GM23338 (cell line): ENCODE measurements around the gene SCO1. TPM values are rescaled to one million over a fixed set of nuclear protein-coding genes. Genes with fewer than 3 reads are reported as not detected.

Source experiments
- ATAC-seq: fragments of 200-7000 bp; cut with Tn5 transposase; 3 replicates; pipeline ENCODE4 v1.9.1; 2020
- DNase-seq: peaks from one replicate; pipeline ENCODE4 v3.0.0-alpha.2; 2015; ENCODE audit warnings: low spot score
- H2AFZ ChIP-seq: fragments of 200-600 bp; sonication (generic); 2 replicates; pipeline ENCODE4 v1.8.0; 2016; ENCODE audit warnings: antibody characterized with exemption, mild to moderate bottlenecking, moderate library complexity
- H3F3A ChIP-seq: fragments of 200-600 bp; sonication (generic); replicated peaks from 2 replicates; pipeline ENCODE4 v1.8.0; 2017; ENCODE audit warnings: antibody characterized with exemption, mixed run types, low read depth
- H3K27ac ChIP-seq: fragments of 200-600 bp; sonication (generic); 2 replicates; pipeline ENCODE4 v1.6.1; 2016; ENCODE audit warnings: low read depth
- H3K27me3 ChIP-seq: fragments of 200-600 bp; sonication (generic); 2 replicates; pipeline ENCODE4 v1.8.0; 2016; ENCODE audit warnings: mild to moderate bottlenecking, mixed run types, moderate library complexity; ENCODE audit not compliant: insufficient read depth
- H3K36me3 ChIP-seq: fragments of 200-600 bp; sonication (generic); 2 replicates; pipeline ENCODE4 v1.8.0; 2016; ENCODE audit warnings: mild to moderate bottlenecking; ENCODE audit not compliant: insufficient read depth
- H3K4me1 ChIP-seq: fragments of 200-600 bp; sonication (generic); 2 replicates; pipeline ENCODE4 v1.8.0; 2016; ENCODE audit warnings: mild to moderate bottlenecking, moderate library complexity; ENCODE audit not compliant: insufficient read depth
- H3K4me2 ChIP-seq: fragments of 200-600 bp; sonication (generic); 2 replicates; pipeline ENCODE4 v1.7.1; 2017; ENCODE audit warnings: mixed run types
- H3K4me3 ChIP-seq: fragments of 200-600 bp; sonication (generic); 2 replicates; pipeline ENCODE4 v1.6.1; 2016; ENCODE audit warnings: mixed run types
- H3K79me2 ChIP-seq: fragments of 200-600 bp; sonication (generic); replicated peaks from 2 replicates; pipeline ENCODE4 v1.8.0; 2017; ENCODE audit warnings: mild to moderate bottlenecking; ENCODE audit not compliant: insufficient read depth
- H3K9me2 ChIP-seq: fragments of 200-600 bp; sonication (generic); 2 replicates; pipeline ENCODE4 v1.8.0; 2017; ENCODE audit not compliant: insufficient read depth
- H4K20me1 ChIP-seq: fragments of 200-600 bp; sonication (generic); replicated peaks from 2 replicates; pipeline ENCODE4 v1.8.0; 2017; ENCODE audit warnings: mild to moderate bottlenecking; ENCODE audit not compliant: insufficient read depth
- H3K27ac Mint-ChIP-seq: 2 replicates; pipeline ENCODE4 v1.8.0; 2020; ENCODE audit warnings: inconsistent platforms, mild to moderate bottlenecking, moderate library complexity, mixed read lengths
- H3K27me3 Mint-ChIP-seq: 3 replicates; pipeline ENCODE4 v1.8.0; 2022; ENCODE audit warnings: low read depth, mild to moderate bottlenecking, moderate library complexity, mixed read lengths, inconsistent platforms; ENCODE audit not compliant: insufficient read depth, poor library complexity
- H3K36me3 Mint-ChIP-seq: 3 replicates; pipeline ENCODE4 v1.8.0; 2021; ENCODE audit warnings: low read depth, mild to moderate bottlenecking, inconsistent platforms, moderate library complexity, mixed read lengths
- H3K4me1 Mint-ChIP-seq: 3 replicates; pipeline ENCODE4 v1.8.0; 2020; ENCODE audit warnings: mild to moderate bottlenecking, inconsistent platforms, mixed read lengths
- H3K4me3 Mint-ChIP-seq: 3 replicates; pipeline ENCODE4 v1.8.0; 2021; ENCODE audit warnings: moderate library complexity, mild to moderate bottlenecking, inconsistent platforms, mixed read lengths
- H3K9me3 Mint-ChIP-seq: 3 replicates; pipeline ENCODE4 v1.8.0; 2020; ENCODE audit warnings: moderate library complexity, mild to moderate bottlenecking, inconsistent platforms, mixed read lengths
- CREB1 ChIP-seq: fragments of 250-450 bp; sonication (Bioruptor Pico); IDR thresholded peaks from 2 replicates; pipeline ENCODE4 v1.5.0; 2020; ENCODE audit warnings: low read depth, mild to moderate bottlenecking, moderate library complexity
- CTCF ChIP-seq, 2 experiments: fragments of 200-600 bp in 1 of 2; sonication (generic) in 1 of 2; conservative IDR thresholded peaks; 2 replicates each; pipeline versions ENCODE4 v1.5.1 to v1.6.1; 2016 to 2017; ENCODE audit warnings: antibody characterized with exemption in 2 of 2, low read depth in 2 of 2, mild to moderate bottlenecking in 2 of 2, moderate library complexity in 1 of 2
- ETS1 ChIP-seq: IDR thresholded peaks from 2 replicates; pipeline ENCODE4 v1.6.1; 2016; ENCODE audit warnings: antibody characterized with exemption
- EZH2 ChIP-seq: fragments of 200-600 bp; sonication (generic); IDR thresholded peaks from one replicate; pipeline ENCODE4 v1.8.0; 2017; ENCODE audit warnings: antibody characterized with exemption, mild to moderate bottlenecking, low read depth; ENCODE audit not compliant: unreplicated experiment
- EZH2phosphoT487 ChIP-seq: fragments of 200-600 bp; sonication (generic); IDR thresholded peaks from one replicate; pipeline ENCODE4 v1.8.1; 2018; ENCODE audit warnings: antibody characterized with exemption; ENCODE audit not compliant: unreplicated experiment
- JUNB ChIP-seq: IDR thresholded peaks from one replicate; pipeline ENCODE4 v1.6.1; 2016; ENCODE audit warnings: antibody characterized with exemption; ENCODE audit not compliant: unreplicated experiment
- NANOG ChIP-seq: IDR thresholded peaks from 2 replicates; pipeline ENCODE4 v1.6.1; 2016; ENCODE audit warnings: antibody characterized with exemption, borderline replicate concordance
- POLR2AphosphoS5 ChIP-seq: IDR thresholded peaks from 2 replicates; pipeline ENCODE4 v1.6.1; 2016; ENCODE audit warnings: antibody characterized with exemption, low read depth
- REST ChIP-seq: IDR thresholded peaks from one replicate; pipeline ENCODE4 v1.6.1; 2018; ENCODE audit warnings: antibody characterized with exemption; ENCODE audit not compliant: unreplicated experiment
- STAT1 ChIP-seq: IDR thresholded peaks from one replicate; pipeline ENCODE4 v1.6.1; 2016; ENCODE audit warnings: antibody characterized with exemption; ENCODE audit not compliant: unreplicated experiment
- ZNF331 ChIP-seq: fragments of 250-450 bp; sonication (Bioruptor Pico); IDR thresholded peaks from 2 replicates; pipeline ENCODE4 v1.5.0; 2020; ENCODE audit warnings: low read depth, mild to moderate bottlenecking, moderate library complexity
- ZNF462 ChIP-seq: fragments of 250-450 bp; sonication (Bioruptor Pico); IDR thresholded peaks from 2 replicates; pipeline ENCODE4 v1.5.0; 2020; ENCODE audit warnings: mild to moderate bottlenecking, moderate library complexity
- polyA plus RNA-seq: library from polyadenylated mRNA; unstranded; fragments of >200 nt; fragmentation: Nextera tagmentation; extraction: Ambion mirVana; gene quantifications from 2 replicates; pipeline ENCODE4 v1.2.1, GENCODE V29; 2016
- total RNA-seq: library from RNA; depleted of rRNA; stranded (reverse); fragments of >200 nt; shearing (Covaris generic); gene quantifications from 2 replicates; pipeline ENCODE4 v1.2.3, GENCODE V29; 2014

SCO1 gene
- total and polyA plus RNA-seq, 2 experiments from 2014 or later = 43.9 to 72.5 TPM

GRCh38 chr17:10705727-10706126 lies 8.4 kb upstream of the SCO1 start:
- H3K4me1 Mint-ChIP-seq = no peaks in the 10 kb centered on the region; the same call in 2 of the 3 replicates
- Histone ChIP-seq H3K4me3 (no peak overlapping the region), H3K79me2 (no peaks in the 10 kb centered on the region), H3K4me2 (no peak overlapping the region), H3K27ac (no peak overlapping the region), H2AFZ (no peak overlapping the region), H3K36me3 (peaks cover 25% of the 10 kb centered on the region; the same call in 1 of the 2 replicates), H3F3A (no peaks in the 10 kb centered on the region), H3K27me3 (no peaks in the 10 kb centered on the region), H3K9me2 (no peaks in the 10 kb centered on the region), H3K4me1 (no peaks in the 10 kb centered on the region), H4K20me1 (no peaks in the 10 kb centered on the region)
- H3K4me3 Mint-ChIP-seq = no peak overlapping the region
- ATAC-seq (no peak), DNase-seq (no peak)
- TF ChIP-seq POLR2AphosphoS5 = no peak
- no peak for TF ChIP-seq ZNF331 (CRISPR knock-in tag)
- no peak for TF ChIP-seq CREB1
- no peak for TF ChIP-seq REST
- TF ChIP-seq EZH2phosphoT487 = no peak
- no peak for TF ChIP-seq JUNB
- no peak for TF ChIP-seq ETS1
- no peak for TF ChIP-seq EZH2
- no peak for TF ChIP-seq STAT1
- no peak for TF ChIP-seq ZNF462 (CRISPR knock-in tag)
- no peak for TF ChIP-seq NANOG
- TF ChIP-seq CTCF (conservative IDR thresholded peaks at IDR 0.05; ENCODE audit: low read depth in 2 of 2) = no peak
- H3K9me3 Mint-ChIP-seq = no peaks in the 10 kb centered on the region
- H3K27ac Mint-ChIP-seq = no peak overlapping the region; the same call in 1 of the 2 replicates
- no peaks in the 10 kb centered on the region for H3K27me3 Mint-ChIP-seq
- peaks cover 18% of the 10 kb centered on the region for H3K36me3 Mint-ChIP-seq
